Esophagus muscularis mucosa (tissue), 4 donors: ENCODE data around the gene PHACTR1. TPM values are rescaled to one million over a fixed set of nuclear protein-coding genes. Genes with fewer than 3 reads are reported as not detected.
"Not testable (repeated sequence)": the region's sequence is repeated elsewhere in the genome, so short reads cannot be mapped to it uniquely, and the experiment has no call there.

Experiments used
- DNase-seq: peaks from one replicate; pipeline ENCODE4 v3.0.0-alpha.2; 2017; ENCODE audit errors: extremely low spot score
- H3K27ac ChIP-seq, 4 donors: fragments of 200-600 bp; sonication (generic); replicated peaks in 1 of 4; 1 replicate in 3 of 4; 2 replicates in 1 of 4; pipeline ENCODE4 v1.5.1; 2016 to 2019; ENCODE audit warnings: mild to moderate bottlenecking in 1 of 4
- H3K27me3 ChIP-seq, 4 donors: fragments of 200-600 bp; sonication (generic); one replicate each; pipeline versions ENCODE4 v1.5.1 to v1.6.0; 2016 to 2019
- H3K36me3 ChIP-seq, 4 donors: fragments of 200-600 bp; sonication (generic); one replicate each; pipeline ENCODE4 v1.5.1; 2016 to 2019
- H3K4me1 ChIP-seq, 4 donors: fragments of 200-600 bp; sonication (generic); one replicate each; pipeline ENCODE4 v1.5.1; 2016 to 2019
- H3K4me3 ChIP-seq, 4 donors: fragments of 200-600 bp; sonication (generic); 1 replicate in 2 of 4; 2 replicates in 2 of 4; pipeline ENCODE4 v1.5.1; 2016 to 2019; ENCODE audit warnings: mild to moderate bottlenecking in 4 of 4, moderate library complexity in 1 of 4
- H3K9me3 ChIP-seq, 4 donors: fragments of 200-600 bp; sonication (generic); 1 replicate in 3 of 4; 2 replicates in 1 of 4; pipeline ENCODE4 v1.5.1; 2016 to 2019
- CTCF ChIP-seq, 3 experiments: fragments of 200-600 bp in 2 of 3; fragments of 450-650 bp in 1 of 3; sonication (generic) in 2 of 3; IDR thresholded peaks; one replicate each; pipeline ENCODE4 v1.5.1; 2017 to 2019; ENCODE audit warnings: antibody characterized with exemption in 3 of 3, mild to moderate bottlenecking in 2 of 3, moderate library complexity in 1 of 3
- EP300 ChIP-seq: sonication (generic); formaldehyde crosslinking; IDR thresholded peaks from one replicate; pipeline ENCODE4 v1.6.1; 2017; ENCODE audit warnings: antibody characterized with exemption
- POLR2A ChIP-seq: fragments of 450-650 bp; IDR thresholded peaks from one replicate; pipeline ENCODE4 v1.6.1; 2017; ENCODE audit warnings: antibody characterized with exemption, moderate library complexity, mild to moderate bottlenecking, low read depth
- POLR2AphosphoS5 ChIP-seq, 2 donors: sonication (generic); formaldehyde crosslinking; IDR thresholded peaks; one replicate each; pipeline ENCODE4 v1.6.1; 2017; ENCODE audit warnings: antibody characterized with exemption in 2 of 2
- WGBS: methylation state at CpG from one replicate; pipeline ENCODE4 v1.1.5; 2018; 5-methylcytosine and 5-hydroxymethylcytosine counted together
- intact Hi-C: fragments of 100-400 bp; cut with DNase I; formaldehyde crosslinking; loops from one replicate; pipeline ENCODE4 v1.15.1; 2023
- total RNA-seq, 4 donors: library from RNA; depleted of rRNA; stranded (reverse); fragments of >200 nt; gene quantifications; one replicate each; pipeline versions ENCODE4 v1.1.0 to v1.2.1, GENCODE V29; 2016

PHACTR1 gene
- total RNA-seq, 4 donors from 2014 or later = 0.83 to 4.2 (median 3.1) TPM

GRCh38 chr6:12720310-12720709 is 3.7 kb downstream of the PHACTR1 start:
- Histone ChIP-seq H3K4me3 (no peak overlapping the region), H3K27me3 (peaks cover 0 to 41% (median 2%) of the 10 kb centered on the region in 4 donors), H3K36me3 (no peaks in the 10 kb centered on the region), H3K27ac (no peak overlapping the region), H3K9me3 (no peaks in the 10 kb centered on the region), H3K4me1 (peaks cover 0 to 9% (median 0%) of the 10 kb centered on the region in 4 donors)
- DNase-seq = no peak
- TF ChIP-seq CTCF (IDR thresholded peaks at IDR 0.05) (no peak), EP300 (no peak), POLR2AphosphoS5 (IDR thresholded peaks at IDR 0.05) (no peak), POLR2A (no peak)
- 87% methylated on average over 7 of the region's 7 CpGs for WGBS
- intact Hi-C loops = no loop called here

GRCh38 chr6:12725263-12725662 is 8.7 kb downstream of the PHACTR1 start:
- no peaks in the 10 kb centered on the region for H3K36me3 ChIP-seq
- H3K4me3 ChIP-seq = no peak overlapping the region
- no peak for DNase-seq
- H3K4me1 ChIP-seq = no peaks in the 10 kb centered on the region
- H3K27ac ChIP-seq = no peak overlapping the region
- intact Hi-C loops = no loop called here
- TF ChIP-seq POLR2AphosphoS5 (IDR thresholded peaks at IDR 0.05) (no peak), CTCF (IDR thresholded peaks at IDR 0.05) (no peak), EP300 (no peak), POLR2A (no peak)
- no peaks in the 10 kb centered on the region for H3K9me3 ChIP-seq
- WGBS = 72% methylated on average over 2 of the region's 2 CpGs
- peaks cover 0 to 16% (median 0%) of the 10 kb centered on the region in 4 donors for H3K27me3 ChIP-seq

- 63% methylated on average over 4 of the region's 4 CpGs for WGBS
- intact Hi-C loops = no loop called here
- H3K9me3 ChIP-seq = no peaks in the 10 kb centered on the region
These were observed 12.9 kb downstream of the PHACTR1 start for GRCh38 chr6:12729467-12729866.

GRCh38 chr6:12730809-12731208 is 14.2 kb downstream of the PHACTR1 start:
- H3K27ac ChIP-seq, H3K4me1 ChIP-seq, H3K36me3 ChIP-seq, H3K9me3 ChIP-seq, H3K4me3 ChIP-seq, DNase-seq, intact Hi-C loops: not testable (repeated sequence)
- H3K27me3 ChIP-seq = peaks cover 0 to 12% (median 0%) of the 10 kb centered on the region in 4 donors
- WGBS = 85% methylated on average over 2 of the region's 2 CpGs

More at GRCh38 chr6:12729467-12729866, 12.9 kb downstream of the PHACTR1 start:
- H3K4me3 ChIP-seq = no peak overlapping the region
- no peaks in the 10 kb centered on the region for H3K4me1 ChIP-seq
- TF ChIP-seq CTCF (IDR thresholded peaks at IDR 0.05) = no peak
- TF ChIP-seq POLR2A = no peak
- no peak for TF ChIP-seq POLR2AphosphoS5 (IDR thresholded peaks at IDR 0.05)
- no peak for DNase-seq
- no peaks in the 10 kb centered on the region for H3K36me3 ChIP-seq
- H3K27ac ChIP-seq = no peak overlapping the region
- H3K27me3 ChIP-seq = peaks cover 0 to 12% (median 0%) of the 10 kb centered on the region in 4 donors

GRCh38 chr6:12733876-12734275 is 17.3 kb downstream of the PHACTR1 start:
- TF ChIP-seq EP300 = no peak
- TF ChIP-seq POLR2AphosphoS5 (IDR thresholded peaks at IDR 0.05) = no peak
- TF ChIP-seq POLR2A = no peak
- no peak for TF ChIP-seq CTCF (IDR thresholded peaks at IDR 0.05)
- no peak overlapping the region for H3K27ac ChIP-seq
- intact Hi-C loops = no loop called here
- H3K27me3 ChIP-seq = no peaks in the 10 kb centered on the region
- H3K9me3 ChIP-seq = no peaks in the 10 kb centered on the region
- DNase-seq = no peak
- 38% methylated on average over 6 of the region's 6 CpGs for WGBS
- no peak overlapping the region for H3K4me3 ChIP-seq
- no peaks in the 10 kb centered on the region for H3K4me1 ChIP-seq
- no peaks in the 10 kb centered on the region for H3K36me3 ChIP-seq
